HFF-Myc (cell line): ENCODE data around the gene EPG5.
"Not testable (repeated sequence)": the region's sequence is repeated elsewhere in the genome, so short reads cannot be mapped to it uniquely, and the experiment has no call there.

Experiments
- DNase-seq: peaks from one replicate; pipeline ENCODE4 v3.0.0-alpha.2; 2011; ENCODE audit warnings: low read depth; ENCODE audit errors: extremely low read depth
- H3K4me3 ChIP-seq: replicated peaks from 2 replicates; pipeline ENCODE4 v1.5.1; 2011; ENCODE audit warnings: low read depth, mild to moderate bottlenecking, control low read depth, low read length
- CTCF ChIP-seq: IDR thresholded peaks from 2 replicates; pipeline ENCODE4 v1.5.1; 2012; ENCODE audit warnings: mild to moderate bottlenecking, low read depth, low read length, control low read depth; ENCODE audit errors: missing control alignments

The EPG5 gene

GRCh38 chr18:45820106-45820745, 146.9 kb downstream of the EPG5 start:
- no peak for DNase-seq
- no peak overlapping the region for H3K4me3 ChIP-seq
- TF ChIP-seq CTCF, result no peak

- DNase-seq, H3K4me3 ChIP-seq: not testable (repeated sequence)
These were observed 148.4 kb downstream of the EPG5 start for GRCh38 chr18:45818765-45819164.

GRCh38 chr18:45817543-45817942, 149.6 kb downstream of the EPG5 start:
- no peak for TF ChIP-seq CTCF
- DNase-seq, result no peak
- no peak overlapping the region for H3K4me3 ChIP-seq

- not testable (repeated sequence) for H3K4me3 ChIP-seq, DNase-seq
These were observed 152.4 kb downstream of the EPG5 start for GRCh38 chr18:45814733-45815132.

GRCh38 chr18:45807144-45807543, 160.0 kb downstream of the EPG5 start:
- not testable (repeated sequence) for DNase-seq, H3K4me3 ChIP-seq
- peak; percentile 9 for TF ChIP-seq CTCF

GRCh38 chr18:45806226-45806625, 160.9 kb downstream of the EPG5 start:
- no peak for TF ChIP-seq CTCF
- no peak for DNase-seq
- no peak overlapping the region for H3K4me3 ChIP-seq

GRCh38 chr18:45805551-45805950, 161.6 kb downstream of the EPG5 start:
- no peak overlapping the region for H3K4me3 ChIP-seq
- no peak for DNase-seq
- TF ChIP-seq CTCF, result no peak

- peak; percentile 94 for DNase-seq
- TF ChIP-seq CTCF, result no peak
These were observed 164.2 kb downstream of the EPG5 start for GRCh38 chr18:45802814-45803492.

More at GRCh38 chr18:45802814-45803492, 164.2 kb downstream of the EPG5 start:
- H3K4me3 ChIP-seq, result no peak overlapping the region
